ENCODE data around the gene DRG2.

Gene DRG2

DNA sequence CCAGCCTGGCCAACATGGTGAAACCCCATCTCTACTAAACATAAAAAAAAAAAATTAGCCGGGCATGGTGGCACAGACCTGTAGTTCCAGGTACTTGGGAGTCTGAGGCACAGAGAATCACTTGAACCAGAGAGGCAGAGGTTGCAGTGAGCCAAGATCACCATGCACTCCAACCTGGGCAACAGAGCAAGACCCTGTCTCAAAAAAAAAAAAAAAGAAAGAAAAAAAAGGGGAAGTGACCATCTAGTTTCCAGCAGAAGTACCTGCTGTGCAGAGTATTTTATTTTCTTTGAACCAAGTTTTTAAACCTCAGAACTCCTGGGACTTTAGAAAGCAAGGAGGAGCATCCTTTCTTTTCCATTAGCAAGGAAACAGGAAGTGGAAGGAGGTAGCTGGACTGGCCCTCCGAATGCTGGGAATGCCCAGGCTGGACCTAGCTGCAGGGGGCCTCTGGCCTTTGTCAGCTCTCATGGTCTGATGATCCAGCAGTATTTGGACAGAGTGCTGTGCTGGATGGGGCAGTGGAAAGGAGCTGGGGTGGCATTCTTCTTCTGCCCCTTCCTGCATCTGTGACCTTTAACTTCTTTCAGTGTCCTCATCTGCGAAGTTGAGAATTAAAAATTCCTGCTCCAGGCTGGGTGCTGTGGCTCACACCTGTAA lies 41.9 kb upstream of the DRG2 start:
- Histone ChIP-seq H3K36me3 (ENCODE audit: control insufficient read depth, insufficient read depth, low read length) (peaks cover 25% of the 10 kb centered on the region), H3K4me3 (ENCODE audit: low read depth, low read length) (no peak overlapping the region), H3K9ac (ENCODE audit: low read length) (no peak overlapping the region), H3K27ac (ENCODE audit: low read depth, low read length) (no peak overlapping the region), H3K4me1 (ENCODE audit: control insufficient read depth, insufficient read depth, low read length) (peaks cover 4% of the 10 kb centered on the region; the same call in 1 of the 2 replicates), H3K9me3 (ENCODE audit: control insufficient read depth, insufficient read depth, low read depth, low read length) (no peaks in the 10 kb centered on the region), H3K27me3 (ENCODE audit: control insufficient read depth, insufficient read depth, low read length) (no peaks in the 10 kb centered on the region)

DNA sequence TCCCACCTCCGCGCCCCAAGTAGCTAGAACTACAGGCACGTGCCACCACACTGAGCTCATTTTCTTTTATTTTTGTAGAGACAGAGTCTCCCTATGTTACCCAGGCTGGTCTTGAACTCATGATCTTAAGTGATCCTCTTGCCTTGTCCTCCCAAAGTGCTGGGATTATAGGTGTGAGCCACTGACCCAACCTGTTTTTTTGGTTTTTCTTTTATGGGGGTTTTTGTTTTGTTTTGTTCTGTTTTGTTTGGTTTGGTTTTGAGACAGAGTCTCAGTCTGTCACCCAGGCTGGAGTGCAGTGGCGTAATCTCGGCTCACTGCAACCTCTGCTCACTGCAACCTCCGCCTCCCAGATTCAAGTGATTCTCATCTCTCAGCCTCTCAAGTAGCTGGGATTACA lies 32.2 kb upstream of the DRG2 start:
- Histone ChIP-seq H3K27me3 (ENCODE audit: control insufficient read depth, insufficient read depth, low read length) (no peaks in the 10 kb centered on the region), H3K27ac (ENCODE audit: low read depth, low read length) (no peak overlapping the region), H3K36me3 (ENCODE audit: control insufficient read depth, insufficient read depth, low read length) (peaks cover 41% of the 10 kb centered on the region)

DNA sequence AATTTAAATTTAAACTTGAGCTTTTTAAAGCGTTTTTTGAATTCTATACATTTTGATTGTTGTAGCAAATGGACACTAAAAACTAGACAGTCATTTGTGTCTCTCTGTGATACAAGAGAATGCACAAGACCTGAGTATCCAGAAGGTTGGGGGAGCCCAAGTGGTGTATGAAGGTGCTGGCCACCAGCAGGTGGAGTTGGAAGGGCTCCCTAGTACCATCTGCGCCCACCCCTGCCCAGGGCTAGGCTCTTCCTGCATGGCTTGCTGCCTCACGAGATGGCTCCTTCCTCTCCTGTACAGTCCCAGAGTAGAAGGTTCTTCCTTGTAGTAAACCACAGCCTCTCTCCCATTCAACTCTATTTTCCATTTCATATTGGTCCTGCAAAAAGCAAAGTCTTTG lies 31.5 kb upstream of the DRG2 start:
- H3K27me3 ChIP-seq (ENCODE audit: control insufficient read depth, insufficient read depth, low read length): no peaks in the 10 kb centered on the region
- H3K9ac ChIP-seq (ENCODE audit: low read length): no peak overlapping the region
- H3K4me3 ChIP-seq (ENCODE audit: low read depth, low read length): no peak overlapping the region
- no peak overlapping the region for H3K27ac ChIP-seq (ENCODE audit: low read depth, low read length)
- no peaks in the 10 kb centered on the region for H3K9me3 ChIP-seq (ENCODE audit: control insufficient read depth, insufficient read depth, low read depth, low read length)
- H3K36me3 ChIP-seq (ENCODE audit: control insufficient read depth, insufficient read depth, low read length): peaks cover 43% of the 10 kb centered on the region
- no peaks in the 10 kb centered on the region for H3K4me1 ChIP-seq (ENCODE audit: control insufficient read depth, insufficient read depth, low read length)

More for the DNA sequence above, 32.2 kb upstream of the DRG2 start:
- H3K9me3 ChIP-seq (ENCODE audit: control insufficient read depth, insufficient read depth, low read depth, low read length): no peaks in the 10 kb centered on the region
- no peaks in the 10 kb centered on the region for H3K4me1 ChIP-seq (ENCODE audit: control insufficient read depth, insufficient read depth, low read length)
- H3K4me3 ChIP-seq (ENCODE audit: low read depth, low read length): no peak overlapping the region
- H3K9ac ChIP-seq (ENCODE audit: low read length): no peak overlapping the region

DNA sequence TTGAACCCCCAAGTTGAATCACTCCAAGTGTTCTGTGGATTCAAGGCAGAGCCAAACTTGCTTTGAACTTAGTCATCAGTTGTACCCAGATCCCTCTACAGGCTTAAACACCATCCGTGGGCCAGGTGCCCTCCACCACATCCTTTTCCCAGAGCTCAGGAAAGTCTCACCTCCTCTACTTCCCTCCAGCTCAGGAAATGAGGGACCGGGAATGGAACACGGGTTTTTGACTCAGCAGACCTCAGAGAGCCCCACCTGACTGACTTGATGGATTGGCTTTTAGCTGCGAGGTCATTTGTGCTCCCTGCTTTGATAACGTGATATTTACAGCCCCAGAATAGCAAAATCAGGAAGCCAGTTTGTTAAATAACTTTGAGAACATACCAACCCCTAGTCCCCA lies 28.5 kb upstream of the DRG2 start:
- Histone ChIP-seq H3K27ac (ENCODE audit: low read depth, low read length) (no peak overlapping the region), H3K9ac (ENCODE audit: low read length) (no peak overlapping the region), H3K4me3 (ENCODE audit: low read depth, low read length) (no peak overlapping the region), H3K27me3 (ENCODE audit: control insufficient read depth, insufficient read depth, low read length) (no peaks in the 10 kb centered on the region), H3K4me1 (ENCODE audit: control insufficient read depth, insufficient read depth, low read length) (no peaks in the 10 kb centered on the region), H3K36me3 (ENCODE audit: control insufficient read depth, insufficient read depth, low read length) (peaks cover 50% of the 10 kb centered on the region), H3K9me3 (ENCODE audit: control insufficient read depth, insufficient read depth, low read depth, low read length) (no peaks in the 10 kb centered on the region)

DNA sequence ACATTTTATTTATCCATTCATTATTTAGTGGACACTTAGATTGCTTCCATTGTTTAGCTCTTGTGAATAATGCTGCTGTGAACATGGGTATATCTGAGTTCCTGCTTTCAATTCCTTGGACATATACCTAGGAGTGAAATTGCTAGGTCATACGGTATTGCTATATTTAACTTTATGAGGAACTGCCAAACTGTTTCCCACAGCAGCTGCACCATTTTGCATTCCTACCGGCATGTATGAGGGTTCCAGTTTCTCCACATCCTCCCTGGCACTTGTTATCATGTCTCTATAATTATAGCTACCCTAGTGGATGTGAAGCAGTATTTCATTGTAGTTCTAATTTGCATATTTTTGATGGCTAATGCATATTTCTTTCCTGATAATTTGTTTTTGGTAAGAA lies 23.7 kb upstream of the DRG2 start:
- no peaks in the 10 kb centered on the region for H3K4me1 ChIP-seq (ENCODE audit: control insufficient read depth, insufficient read depth, low read length)
- no peak overlapping the region for H3K27ac ChIP-seq (ENCODE audit: low read depth, low read length)
- H3K9me3 ChIP-seq (ENCODE audit: control insufficient read depth, insufficient read depth, low read depth, low read length): no peaks in the 10 kb centered on the region
- no peaks in the 10 kb centered on the region for H3K27me3 ChIP-seq (ENCODE audit: control insufficient read depth, insufficient read depth, low read length)
- no peak overlapping the region for H3K4me3 ChIP-seq (ENCODE audit: low read depth, low read length)
- no peak overlapping the region for H3K9ac ChIP-seq (ENCODE audit: low read length)
- peaks cover 45% of the 10 kb centered on the region for H3K36me3 ChIP-seq (ENCODE audit: control insufficient read depth, insufficient read depth, low read length)

DNA sequence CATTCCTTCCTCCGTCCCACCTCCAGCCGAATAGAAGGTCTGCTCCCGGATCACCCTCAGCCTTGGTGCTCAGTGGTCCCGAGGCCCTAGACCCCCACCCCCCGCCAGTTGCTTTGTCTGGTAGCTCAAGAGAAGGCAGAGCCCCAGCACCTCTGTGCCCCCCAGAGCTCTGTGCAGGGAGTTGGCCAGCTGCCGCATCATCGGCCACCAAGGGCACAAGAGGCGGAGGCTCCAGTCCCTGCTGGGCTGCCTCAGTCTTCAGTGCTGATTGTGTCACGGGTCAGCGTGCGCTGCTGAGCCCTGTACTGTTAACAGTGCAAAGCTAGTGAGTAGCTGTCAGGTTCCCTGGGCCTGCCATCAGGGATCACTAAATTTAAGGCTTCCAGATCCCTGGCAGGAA lies 22.2 kb upstream of the DRG2 start:
- no peaks in the 10 kb centered on the region for H3K4me1 ChIP-seq (ENCODE audit: control insufficient read depth, insufficient read depth, low read length)
- H3K4me3 ChIP-seq (ENCODE audit: low read depth, low read length): no peak overlapping the region
- no peak overlapping the region for H3K9ac ChIP-seq (ENCODE audit: low read length)
- H3K9me3 ChIP-seq (ENCODE audit: control insufficient read depth, insufficient read depth, low read depth, low read length): no peaks in the 10 kb centered on the region
- no peaks in the 10 kb centered on the region for H3K27me3 ChIP-seq (ENCODE audit: control insufficient read depth, insufficient read depth, low read length)
- peaks cover 37% of the 10 kb centered on the region for H3K36me3 ChIP-seq (ENCODE audit: control insufficient read depth, insufficient read depth, low read length)
- no peak overlapping the region for H3K27ac ChIP-seq (ENCODE audit: low read depth, low read length)

GRCh38 chr17:18066866-18067265 lies 20.9 kb upstream of the DRG2 start:
- no peaks in the 10 kb centered on the region for H3K9me3 ChIP-seq (ENCODE audit: control insufficient read depth, insufficient read depth, low read depth, low read length)
- peaks cover 28% of the 10 kb centered on the region for H3K36me3 ChIP-seq (ENCODE audit: control insufficient read depth, insufficient read depth, low read length)
- H3K9ac ChIP-seq (ENCODE audit: low read length): no peak overlapping the region
- H3K4me3 ChIP-seq (ENCODE audit: low read depth, low read length): no peak overlapping the region
- H3K27me3 ChIP-seq (ENCODE audit: control insufficient read depth, insufficient read depth, low read length): no peaks in the 10 kb centered on the region
- peaks cover 3% of the 10 kb centered on the region; the same call in 1 of the 2 replicates for H3K4me1 ChIP-seq (ENCODE audit: control insufficient read depth, insufficient read depth, low read length)
- no peak overlapping the region for H3K27ac ChIP-seq (ENCODE audit: low read depth, low read length)

DNA sequence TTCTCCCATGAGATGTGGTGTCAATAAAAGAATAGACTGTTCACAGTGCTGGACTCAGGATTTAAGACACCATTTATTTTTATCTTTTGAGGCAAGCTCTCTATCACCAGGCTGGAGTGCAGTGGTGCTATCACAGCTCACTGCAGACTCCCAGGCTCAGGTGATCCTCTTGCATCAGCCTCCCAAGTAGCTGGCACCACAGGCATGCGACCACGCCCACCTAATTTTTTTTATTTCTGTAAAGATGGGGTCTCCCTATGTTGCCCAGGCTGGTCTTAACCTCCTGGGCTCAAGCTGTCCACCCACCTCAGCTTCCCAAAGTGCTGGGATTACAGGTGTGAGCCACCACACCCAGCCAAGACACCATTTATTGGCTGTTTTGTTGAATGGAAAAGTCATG lies 18.6 kb upstream of the DRG2 start:
- H3K4me1 ChIP-seq (ENCODE audit: control insufficient read depth, insufficient read depth, low read length): peaks cover 3% of the 10 kb centered on the region; the same call in 1 of the 2 replicates
- no peak overlapping the region for H3K27ac ChIP-seq (ENCODE audit: low read depth, low read length)
- no peaks in the 10 kb centered on the region for H3K27me3 ChIP-seq (ENCODE audit: control insufficient read depth, insufficient read depth, low read length)
- no peaks in the 10 kb centered on the region for H3K9me3 ChIP-seq (ENCODE audit: control insufficient read depth, insufficient read depth, low read depth, low read length)
- H3K36me3 ChIP-seq (ENCODE audit: control insufficient read depth, insufficient read depth, low read length): peaks cover 18% of the 10 kb centered on the region
- no peak overlapping the region for H3K9ac ChIP-seq (ENCODE audit: low read length)
- no peak overlapping the region for H3K4me3 ChIP-seq (ENCODE audit: low read depth, low read length)

DNA sequence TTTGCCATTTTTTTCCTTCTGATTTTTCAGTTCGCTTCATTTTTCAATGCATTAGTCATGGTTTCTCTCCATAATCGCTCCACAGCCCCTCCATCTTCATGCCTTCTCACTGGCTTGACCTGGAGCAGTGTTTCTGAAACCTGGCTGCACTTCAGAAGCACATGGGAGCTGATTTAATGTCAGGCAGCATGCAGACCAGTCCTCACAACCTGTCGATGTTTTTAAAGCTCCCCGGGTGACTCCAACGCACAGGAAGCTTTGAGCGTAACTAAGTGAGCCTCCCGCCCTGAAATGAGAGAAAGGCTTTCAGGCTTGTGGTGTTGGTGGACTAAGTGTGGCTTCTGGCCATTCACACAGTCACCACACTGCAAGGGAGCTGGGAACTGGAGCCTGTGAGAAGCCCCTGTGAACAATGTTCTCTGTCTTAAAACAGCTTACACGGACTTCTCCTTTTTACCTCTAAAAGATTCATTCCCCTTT lies 16.8 kb upstream of the DRG2 start:
- Histone ChIP-seq H3K4me1 (ENCODE audit: control insufficient read depth, insufficient read depth, low read length) (peaks cover 3% of the 10 kb centered on the region; the same call in 1 of the 2 replicates), H3K9ac (ENCODE audit: low read length) (no peak overlapping the region), H3K9me3 (ENCODE audit: control insufficient read depth, insufficient read depth, low read depth, low read length) (no peaks in the 10 kb centered on the region), H3K27ac (ENCODE audit: low read depth, low read length) (no peak overlapping the region), H3K36me3 (ENCODE audit: control insufficient read depth, insufficient read depth, low read length) (peaks cover 7% of the 10 kb centered on the region; the same call in 1 of the 2 replicates), H3K4me3 (ENCODE audit: low read depth, low read length) (no peak overlapping the region), H3K27me3 (ENCODE audit: control insufficient read depth, insufficient read depth, low read length) (no peaks in the 10 kb centered on the region)

- Histone ChIP-seq H3K4me3 (ENCODE audit: low read depth, low read length) (no peak overlapping the region), H3K36me3 (ENCODE audit: control insufficient read depth, insufficient read depth, low read length) (no peaks in the 10 kb centered on the region), H3K27me3 (ENCODE audit: control insufficient read depth, insufficient read depth, low read length) (no peaks in the 10 kb centered on the region), H3K4me1 (ENCODE audit: control insufficient read depth, insufficient read depth, low read length) (peaks cover 3% of the 10 kb centered on the region; the same call in 1 of the 2 replicates), H3K9ac (ENCODE audit: low read length) (no peak overlapping the region), H3K27ac (ENCODE audit: low read depth, low read length) (no peak overlapping the region), H3K9me3 (ENCODE audit: control insufficient read depth, insufficient read depth, low read depth, low read length) (no peaks in the 10 kb centered on the region)
Measured at GRCh38 chr17:18071751-18072150, 16.0 kb upstream of the DRG2 start.

DNA sequence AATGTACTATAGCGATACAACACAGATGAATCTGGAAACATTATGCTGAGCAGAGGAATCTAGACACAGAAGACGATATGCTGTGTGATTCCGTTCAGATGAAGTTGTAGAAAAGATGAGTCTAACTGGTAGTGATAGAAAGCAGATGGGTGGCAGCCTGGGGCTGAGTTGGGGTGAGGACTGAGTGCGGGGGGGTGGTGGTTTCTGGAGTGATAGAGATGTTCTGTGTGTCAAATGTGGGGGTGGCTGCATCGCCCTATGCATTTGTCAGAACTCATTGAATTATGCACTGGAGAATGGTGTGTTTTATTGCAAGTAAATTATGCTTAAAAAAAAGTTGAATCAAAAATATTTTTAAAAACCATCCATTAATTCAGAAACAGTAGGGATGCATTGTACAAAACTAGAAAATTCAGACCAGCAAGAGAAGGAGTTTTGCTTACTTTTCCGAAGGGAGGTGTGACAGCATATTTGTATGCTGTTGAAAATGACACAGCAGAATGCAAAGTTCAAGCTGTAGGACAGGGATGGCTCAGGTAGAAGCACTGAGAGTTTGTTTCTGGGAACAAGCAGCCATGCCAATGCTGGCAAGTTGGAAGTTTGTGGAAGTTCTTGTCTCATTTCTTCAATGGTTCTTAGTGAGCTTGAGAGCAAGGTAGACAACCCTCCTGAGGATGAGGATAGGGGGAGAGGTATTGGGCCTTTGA lies 13.0 kb upstream of the DRG2 start:
- H3K4me1 ChIP-seq (ENCODE audit: control insufficient read depth, insufficient read depth, low read length): peaks cover 3% of the 10 kb centered on the region; the same call in 1 of the 2 replicates
- no peak overlapping the region for H3K9ac ChIP-seq (ENCODE audit: low read length)
- no peaks in the 10 kb centered on the region for H3K27me3 ChIP-seq (ENCODE audit: control insufficient read depth, insufficient read depth, low read length)
- no peaks in the 10 kb centered on the region for H3K36me3 ChIP-seq (ENCODE audit: control insufficient read depth, insufficient read depth, low read length)
- no peaks in the 10 kb centered on the region for H3K9me3 ChIP-seq (ENCODE audit: control insufficient read depth, insufficient read depth, low read depth, low read length)
- no peak overlapping the region for H3K27ac ChIP-seq (ENCODE audit: low read depth, low read length)
- H3K4me3 ChIP-seq (ENCODE audit: low read depth, low read length): no peak overlapping the region
